ENCODE measurements around the gene CTSE.
"Not testable (repeated sequence)": the region's sequence is repeated elsewhere in the genome, so short reads cannot be mapped to it uniquely, and the experiment has no call there.

Gene CTSE

DNA sequence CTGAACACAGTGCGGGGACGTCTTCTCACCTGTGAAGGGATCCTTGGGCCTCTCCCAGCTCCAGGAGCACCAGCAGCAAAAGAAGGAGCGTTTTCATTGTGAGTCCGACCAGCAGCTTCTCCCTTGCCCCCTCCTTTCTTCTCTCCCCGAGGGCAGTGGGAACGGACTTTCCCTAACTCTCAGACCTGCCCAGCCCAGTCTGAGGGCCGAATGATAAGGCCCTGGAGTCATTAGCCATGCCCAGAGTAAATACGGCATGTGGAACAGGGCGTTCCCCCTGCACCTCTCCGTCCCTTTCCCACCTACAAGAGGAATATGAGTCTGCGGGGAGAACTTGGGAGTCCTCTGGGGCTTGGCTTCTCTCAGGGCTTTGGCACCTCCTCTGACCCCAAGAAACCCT lies at the start of gene CTSE:
Gene CTSE (minus strand): TSS at position 201 of the 400 bp plus-strand sequence. CDS start 104 bp downstream, at position 97.
- peaks cover 52% of the 10 kb centered on the region for H3K27me3 Mint-ChIP-seq (ENCODE audit: low read depth)
- H3K27ac Mint-ChIP-seq, result no peak within 1 kb of the TSS
- H3K9me3 Mint-ChIP-seq, result no peaks in the 10 kb centered on the region
- no peak within 1 kb of the TSS for H3K4me3 Mint-ChIP-seq
- no peaks in the 10 kb centered on the region for H3K4me1 Mint-ChIP-seq (ENCODE audit: low read depth)
- no peaks in the 10 kb centered on the region for H3K36me3 Mint-ChIP-seq (ENCODE audit: low read depth)

DNA sequence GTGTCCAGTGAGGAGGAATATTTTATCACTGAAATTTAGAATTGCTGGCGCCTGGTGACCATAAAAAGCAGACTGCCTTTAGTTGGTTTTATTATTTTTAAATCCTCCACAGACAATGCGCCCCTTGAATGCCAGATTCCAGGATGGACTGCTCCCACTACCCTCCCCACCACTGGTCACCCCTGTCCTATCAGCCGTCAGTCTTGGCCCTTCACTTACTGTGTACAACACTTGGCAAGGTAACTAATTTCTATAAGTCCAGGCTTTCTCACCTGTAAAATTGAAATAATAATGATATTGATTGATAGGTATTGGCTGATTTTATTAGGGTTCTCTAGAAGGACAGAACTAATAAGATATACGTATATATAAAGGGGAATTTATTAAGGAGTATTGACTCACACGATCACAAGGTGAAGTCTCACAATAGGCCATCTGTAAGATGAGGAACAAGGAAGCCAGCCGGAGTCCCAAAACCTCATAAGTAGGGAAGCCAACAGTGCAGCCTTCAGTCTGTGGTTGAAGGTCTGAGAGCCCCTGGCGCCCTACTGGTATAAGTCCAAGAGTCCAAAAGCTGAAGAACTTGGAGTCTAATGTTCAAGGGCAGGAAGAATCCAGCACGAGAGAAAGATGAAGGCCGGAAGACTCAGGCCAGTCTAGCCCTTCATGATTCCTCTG lies 47.1 kb upstream of the CTSE start:
- Mint-ChIP-seq H3K27ac (no peak overlapping the region), H3K4me1 (ENCODE audit: low read depth) (peaks cover 9% of the 10 kb centered on the region), H3K36me3 (ENCODE audit: low read depth) (no peaks in the 10 kb centered on the region), H3K27me3 (ENCODE audit: low read depth) (peaks cover 71% of the 10 kb centered on the region), H3K9me3 (no peaks in the 10 kb centered on the region), H3K4me3 (no peak overlapping the region)

DNA sequence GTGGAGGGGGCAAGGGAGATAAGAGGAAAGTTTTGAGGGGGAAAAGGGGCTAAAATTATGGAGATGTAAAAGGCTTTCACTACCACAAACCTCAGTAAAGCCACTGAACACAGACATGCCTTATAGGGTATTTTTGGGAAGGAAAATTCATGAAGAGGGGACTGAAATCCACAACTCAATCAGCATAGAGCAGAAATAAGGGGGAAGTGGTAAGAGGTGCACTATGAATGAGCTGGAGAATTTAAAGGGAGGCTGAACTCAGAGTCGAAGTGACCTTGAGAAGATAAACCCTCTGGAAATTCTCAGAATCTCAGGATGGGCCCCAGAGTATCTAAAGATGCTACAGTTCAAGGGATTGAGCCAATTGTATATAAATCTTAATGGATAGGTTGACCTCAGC lies 44.6 kb upstream of the CTSE start:
- Mint-ChIP-seq H3K4me1 (ENCODE audit: low read depth) (peaks cover 9% of the 10 kb centered on the region), H3K36me3 (ENCODE audit: low read depth) (no peaks in the 10 kb centered on the region), H3K27me3 (ENCODE audit: low read depth) (peaks cover 55% of the 10 kb centered on the region), H3K4me3 (no peak overlapping the region), H3K27ac (no peak overlapping the region), H3K9me3 (no peaks in the 10 kb centered on the region)

DNA sequence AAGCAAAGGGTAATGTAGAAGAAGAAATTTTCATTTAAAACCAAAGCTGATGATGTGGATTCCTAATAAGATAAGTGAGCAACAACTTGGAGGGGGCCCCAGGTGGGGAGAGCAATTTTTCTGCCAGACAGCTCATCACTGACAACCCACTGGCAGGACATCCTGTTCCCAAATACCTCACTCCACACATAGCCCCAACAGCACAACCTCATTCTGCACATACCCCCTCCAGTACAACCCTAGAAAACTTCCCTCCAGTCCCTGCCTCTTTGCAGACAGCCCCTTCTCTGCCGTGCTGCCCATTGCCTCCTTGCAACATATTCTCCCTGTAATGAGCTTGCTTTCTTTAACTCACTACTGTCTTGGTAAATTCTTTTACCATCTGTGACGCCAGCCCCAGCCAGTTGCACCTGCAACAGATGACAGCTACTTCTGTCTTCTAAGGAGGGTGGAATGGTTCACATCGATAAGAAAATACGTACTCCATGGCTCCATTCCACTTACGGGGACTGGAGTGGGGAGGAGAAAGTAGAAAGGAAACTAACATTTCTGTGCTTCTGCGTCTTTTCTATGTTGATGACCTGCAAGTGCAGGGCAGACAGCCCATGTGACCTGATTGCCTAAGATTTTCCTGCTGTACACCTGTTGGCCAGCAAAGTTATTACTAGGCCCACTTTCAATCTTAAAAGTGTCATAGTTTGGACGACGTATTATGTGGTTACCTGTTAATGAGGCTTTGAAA lies 44.0 kb upstream of the CTSE start:
- Mint-ChIP-seq H3K4me1 (ENCODE audit: low read depth) (peaks cover 9% of the 10 kb centered on the region), H3K9me3 (peaks cover 5% of the 10 kb centered on the region), H3K36me3 (ENCODE audit: low read depth) (peaks cover 1% of the 10 kb centered on the region), H3K27ac (no peak overlapping the region), H3K27me3 (ENCODE audit: low read depth) (peaks cover 57% of the 10 kb centered on the region), H3K4me3 (no peak overlapping the region)

DNA sequence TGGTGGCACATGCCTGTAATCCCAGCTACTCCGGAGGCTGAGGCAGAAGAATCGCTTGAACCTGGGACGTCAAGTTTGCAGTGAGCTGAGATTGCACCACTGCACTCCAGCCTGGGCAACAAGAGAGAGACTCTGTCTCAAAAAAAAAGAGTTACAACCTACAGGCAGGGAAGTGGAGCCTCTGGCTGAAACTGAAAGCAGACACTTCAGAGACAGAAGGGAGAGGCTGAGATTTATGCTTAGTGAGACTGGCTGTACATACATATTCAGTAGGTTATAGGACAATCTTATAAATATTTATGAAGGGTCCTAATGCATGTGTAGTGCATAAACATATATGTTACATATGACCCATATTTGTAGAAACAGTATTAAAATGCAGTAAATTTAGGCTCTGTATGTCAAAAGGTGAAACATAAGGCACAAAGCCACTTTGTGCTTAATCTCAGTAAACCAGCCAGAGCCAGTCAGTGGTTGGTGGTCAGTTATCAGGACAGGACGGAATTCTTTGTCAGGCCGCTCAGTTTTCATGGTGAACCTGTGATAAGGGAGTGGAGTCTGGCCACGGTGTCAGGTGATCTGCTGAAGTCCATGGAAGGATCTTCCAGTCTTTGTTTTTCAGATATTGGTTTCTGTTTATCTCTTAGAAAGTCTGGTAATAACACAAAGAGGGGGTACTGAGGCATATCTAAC lies 42.9 kb upstream of the CTSE start:
- Mint-ChIP-seq H3K4me1 (ENCODE audit: low read depth) (peaks cover 9% of the 10 kb centered on the region), H3K27ac (no peak overlapping the region), H3K27me3 (ENCODE audit: low read depth) (peaks cover 60% of the 10 kb centered on the region), H3K36me3 (ENCODE audit: low read depth) (peaks cover 1% of the 10 kb centered on the region), H3K9me3 (peaks cover 7% of the 10 kb centered on the region), H3K4me3 (no peak overlapping the region)

DNA sequence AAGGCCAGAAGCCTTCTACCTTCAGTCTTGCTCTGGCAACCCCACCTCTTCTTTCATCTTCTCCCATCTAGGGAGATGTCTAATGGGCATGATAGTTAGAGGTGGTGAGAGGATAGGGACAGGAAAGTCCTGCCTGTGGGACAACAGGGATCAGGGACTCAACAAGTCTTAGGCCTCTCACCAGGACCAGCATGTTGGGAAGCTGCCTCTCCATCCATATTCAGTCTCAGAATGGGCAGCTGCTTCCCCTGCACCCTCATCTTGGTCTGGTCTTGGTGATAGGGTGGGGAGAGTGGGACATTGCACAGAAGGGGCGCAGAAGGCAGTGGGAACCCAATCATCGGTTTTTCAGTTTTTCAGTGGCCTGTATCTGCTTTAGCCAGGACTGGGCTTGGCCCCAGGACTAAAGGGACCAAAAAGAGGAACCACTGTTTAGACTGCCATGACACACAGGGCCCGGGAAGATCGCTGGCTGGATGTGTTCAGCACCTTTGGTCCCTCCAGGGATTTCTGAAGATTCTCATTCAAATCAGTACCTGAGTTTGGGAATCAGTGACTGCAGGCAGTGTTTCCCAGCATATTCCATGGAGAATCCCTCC lies 42.0 kb upstream of the CTSE start:
- H3K9me3 Mint-ChIP-seq, result peaks cover 7% of the 10 kb centered on the region
- peaks cover 59% of the 10 kb centered on the region for H3K27me3 Mint-ChIP-seq (ENCODE audit: low read depth)
- no peak overlapping the region for H3K27ac Mint-ChIP-seq

GRCh38 chr1:206064501-206064900 lies 40.8 kb upstream of the CTSE start:
- H3K27me3 Mint-ChIP-seq (ENCODE audit: low read depth), result peaks cover 63% of the 10 kb centered on the region

More for the DNA sequence above, 42.0 kb upstream of the CTSE start:
- Mint-ChIP-seq H3K4me1 (ENCODE audit: low read depth) (peaks cover 9% of the 10 kb centered on the region), H3K4me3 (no peak overlapping the region), H3K36me3 (ENCODE audit: low read depth) (peaks cover 1% of the 10 kb centered on the region)

DNA sequence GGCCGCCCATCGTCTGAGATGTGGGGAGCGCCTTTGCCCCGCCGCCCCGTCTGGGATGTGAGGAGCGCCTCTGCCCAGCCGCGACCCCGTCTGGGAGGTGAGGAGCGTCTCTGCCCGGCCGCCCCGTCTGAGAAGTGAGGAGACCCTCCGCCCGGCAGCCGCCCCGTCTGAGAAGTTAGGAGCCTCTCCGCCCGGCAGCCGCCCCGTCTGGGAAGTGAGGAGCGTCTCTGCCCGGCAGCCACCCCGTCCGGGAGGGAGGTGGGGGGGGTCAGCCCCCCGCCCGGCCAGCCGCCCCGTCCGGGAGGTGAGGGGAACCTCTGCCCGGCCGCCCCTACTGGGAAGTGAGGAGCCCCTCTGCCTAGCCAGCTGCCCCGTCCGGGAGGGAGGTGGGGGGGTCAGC lies 40.3 kb upstream of the CTSE start:
- not testable (repeated sequence) for H3K27ac Mint-ChIP-seq; H3K36me3 Mint-ChIP-seq (ENCODE audit: low read depth); H3K4me3 Mint-ChIP-seq; H3K9me3 Mint-ChIP-seq
- H3K27me3 Mint-ChIP-seq (ENCODE audit: low read depth), result peaks cover 63% of the 10 kb centered on the region
- peaks cover 11% of the 10 kb centered on the region for H3K4me1 Mint-ChIP-seq (ENCODE audit: low read depth)

More at GRCh38 chr1:206064501-206064900, 40.8 kb upstream of the CTSE start:
- H3K27ac Mint-ChIP-seq; H3K4me3 Mint-ChIP-seq; H3K9me3 Mint-ChIP-seq; H3K36me3 Mint-ChIP-seq (ENCODE audit: low read depth): not testable (repeated sequence)
- peaks cover 11% of the 10 kb centered on the region for H3K4me1 Mint-ChIP-seq (ENCODE audit: low read depth)

DNA sequence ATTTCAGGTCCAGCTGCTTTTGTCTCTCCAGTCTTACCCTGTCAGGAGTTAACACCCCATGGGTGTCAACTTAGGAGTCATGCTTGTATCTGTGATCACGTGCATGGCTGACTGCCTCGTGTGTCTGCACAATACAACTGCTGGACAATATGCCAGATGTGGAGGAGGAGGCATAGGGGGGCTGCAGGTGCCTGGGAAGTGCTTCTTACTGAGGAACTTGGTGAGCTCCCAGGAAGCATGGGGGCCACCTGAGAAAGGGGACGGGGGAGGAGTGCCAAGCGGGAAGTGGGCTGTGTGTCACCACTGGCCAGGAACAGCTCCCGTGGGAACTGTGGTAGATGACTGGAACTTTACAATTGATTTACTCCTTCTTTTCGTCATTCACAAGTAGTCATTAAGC lies 38.8 kb upstream of the CTSE start:
- peaks cover 9% of the 10 kb centered on the region for H3K4me1 Mint-ChIP-seq (ENCODE audit: low read depth)
- no peak overlapping the region for H3K27ac Mint-ChIP-seq
- H3K4me3 Mint-ChIP-seq, result no peak overlapping the region
- peaks cover 52% of the 10 kb centered on the region for H3K27me3 Mint-ChIP-seq (ENCODE audit: low read depth)
- peaks cover 7% of the 10 kb centered on the region for H3K9me3 Mint-ChIP-seq
- peaks cover 1% of the 10 kb centered on the region for H3K36me3 Mint-ChIP-seq (ENCODE audit: low read depth)

- H3K4me3 Mint-ChIP-seq, result no peak overlapping the region
- H3K9me3 Mint-ChIP-seq, result peaks cover 7% of the 10 kb centered on the region
- peaks cover 49% of the 10 kb centered on the region for H3K27me3 Mint-ChIP-seq (ENCODE audit: low read depth)
- H3K36me3 Mint-ChIP-seq (ENCODE audit: low read depth), result peaks cover 1% of the 10 kb centered on the region
- no peak overlapping the region for H3K27ac Mint-ChIP-seq
- H3K4me1 Mint-ChIP-seq (ENCODE audit: low read depth), result peaks cover 2% of the 10 kb centered on the region
Measured at GRCh38 chr1:206060844-206061243, 37.1 kb upstream of the CTSE start.

DNA sequence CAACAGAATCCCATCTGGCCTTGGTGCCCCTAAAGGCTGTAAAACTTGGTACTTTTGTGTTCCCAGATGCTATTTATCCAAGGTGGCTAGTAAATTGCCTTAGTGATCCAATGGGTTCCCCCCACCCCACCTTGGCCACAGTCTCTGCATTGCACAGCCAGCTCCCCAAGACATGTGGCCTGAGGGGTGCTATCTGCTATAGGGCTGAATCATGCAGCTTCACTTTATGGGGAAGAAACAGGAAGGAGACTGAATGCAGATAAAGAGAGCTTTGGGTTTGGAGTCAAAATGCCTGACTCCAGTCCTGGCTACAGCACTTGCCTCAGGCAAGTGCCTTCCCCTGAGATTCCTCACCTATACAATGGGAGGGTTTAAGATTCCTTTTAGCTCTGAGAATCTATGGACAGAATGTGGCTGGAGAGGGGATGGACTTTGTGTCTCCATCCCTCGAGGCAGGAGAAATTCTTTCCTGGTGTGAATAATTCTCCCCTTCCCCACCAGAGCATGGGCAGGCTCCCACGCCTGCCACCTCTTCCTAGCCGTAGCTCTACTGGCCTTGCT lies 35.7 kb upstream of the CTSE start:
- Mint-ChIP-seq H3K9me3 (peaks cover 7% of the 10 kb centered on the region), H3K4me1 (ENCODE audit: low read depth) (peaks cover 2% of the 10 kb centered on the region), H3K4me3 (no peak overlapping the region), H3K36me3 (ENCODE audit: low read depth) (peaks cover 1% of the 10 kb centered on the region), H3K27me3 (ENCODE audit: low read depth) (peaks cover 56% of the 10 kb centered on the region), H3K27ac (no peak overlapping the region)

DNA sequence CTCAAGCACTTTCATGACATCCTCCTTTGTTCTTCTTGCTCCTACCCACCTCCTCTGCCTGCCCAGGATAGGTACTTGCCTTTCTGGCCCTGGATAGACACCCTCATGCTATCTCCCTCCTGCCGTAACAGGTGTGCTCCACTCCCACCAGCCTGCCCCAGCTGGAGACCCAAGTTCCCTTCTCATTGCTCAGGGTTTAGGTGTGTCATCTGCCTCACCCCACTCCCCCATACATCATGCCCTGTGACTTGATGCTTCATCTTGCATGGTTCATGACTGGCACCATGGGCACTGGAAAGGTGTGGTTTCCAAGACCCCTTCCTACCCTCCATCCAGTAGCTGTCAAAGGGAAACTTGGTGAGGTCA lies 35.2 kb upstream of the CTSE start:
- Mint-ChIP-seq H3K4me3 (no peak overlapping the region), H3K4me1 (ENCODE audit: low read depth) (peaks cover 2% of the 10 kb centered on the region), H3K27ac (no peak overlapping the region), H3K9me3 (peaks cover 7% of the 10 kb centered on the region), H3K36me3 (ENCODE audit: low read depth) (peaks cover 1% of the 10 kb centered on the region), H3K27me3 (ENCODE audit: low read depth) (peaks cover 56% of the 10 kb centered on the region)

DNA sequence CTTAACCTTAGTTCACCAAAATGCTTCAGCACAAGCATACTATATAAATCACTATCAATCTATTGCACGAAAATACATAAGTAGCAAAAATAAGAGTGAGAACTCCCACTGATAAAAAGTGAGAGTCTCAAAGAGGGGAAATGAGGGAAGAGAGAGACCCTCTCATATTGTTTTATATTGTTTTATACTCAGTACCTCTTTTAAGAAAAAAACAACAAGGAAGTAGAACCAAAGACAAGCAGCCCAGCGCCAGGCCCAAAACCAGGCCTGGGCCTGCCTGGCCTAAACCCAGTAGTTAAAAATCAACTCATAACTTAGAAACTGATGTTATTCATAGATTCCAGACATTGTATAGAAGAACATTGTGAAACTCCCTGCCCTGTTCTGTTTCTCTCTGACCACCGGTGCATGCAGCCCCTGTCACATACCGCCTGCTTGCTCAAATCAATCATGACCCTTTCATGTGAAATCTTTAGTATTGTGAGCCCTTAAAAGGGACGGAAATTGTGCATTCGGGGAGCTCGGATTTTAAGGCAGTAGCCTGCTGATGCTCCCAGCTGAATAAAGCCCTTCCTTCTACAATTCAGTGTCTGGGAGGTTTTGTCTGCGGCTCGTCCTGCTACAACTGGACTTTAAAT lies 34.7 kb upstream of the CTSE start:
- not testable (repeated sequence) for H3K4me3 Mint-ChIP-seq; H3K9me3 Mint-ChIP-seq; H3K27ac Mint-ChIP-seq; H3K4me1 Mint-ChIP-seq (ENCODE audit: low read depth); H3K36me3 Mint-ChIP-seq (ENCODE audit: low read depth)
- peaks cover 57% of the 10 kb centered on the region for H3K27me3 Mint-ChIP-seq (ENCODE audit: low read depth)

Data from T-helper 1 cell treated with Interleukin-12 subunit alpha and Interleukin-12 subunit beta and Interleukin-4 antibody, amounts not matched to agents 30 μg/mL and 1 μg/mL, for 36 hours (primary cell).